ENCODE measurements around the gene TRIP4. TPM values are rescaled to one million over a fixed set of nuclear protein-coding genes. Genes with fewer than 3 reads are reported as not detected.
A peak's percentile ranks its signal among the peaks of the same experiment; 100 is the strongest.
"Not testable (repeated sequence)": the region's sequence is repeated elsewhere in the genome, so short reads cannot be mapped to it uniquely, and the experiment has no call there.

Gene TRIP4
- polyA plus RNA-seq, 1 donor from 2014 or later: 23.3 TPM

GRCh38 chr15:64474846-64475245 is 87.2 kb downstream of the TRIP4 start:
- Mint-ChIP-seq H3K9me3 (no peaks in the 10 kb centered on the region), H3K36me3 (peaks cover 7% of the 10 kb centered on the region), H3K27me3 (no peaks in the 10 kb centered on the region), H3K4me1 (peaks cover 11 to 18% (median 11%) of the 10 kb centered on the region in 3 donors), H3K27ac (no peak overlapping the region), H3K4me3 (no peak overlapping the region)

GRCh38 chr15:64476550-64476949 is 88.9 kb downstream of the TRIP4 start:
- H3K27ac Mint-ChIP-seq: peak overlapping the region in 1 of 3 donors; percentile 29
- peaks cover 17 to 21% (median 17%) of the 10 kb centered on the region in 3 donors for H3K4me1 Mint-ChIP-seq
- peak overlapping the region in 1 of 4 donors; percentile 4 for H3K4me3 Mint-ChIP-seq
- no peaks in the 10 kb centered on the region for H3K9me3 Mint-ChIP-seq
- peaks cover 9% of the 10 kb centered on the region for H3K36me3 Mint-ChIP-seq
- no peaks in the 10 kb centered on the region for H3K27me3 Mint-ChIP-seq

GRCh38 chr15:64478863-64479262 is 91.2 kb downstream of the TRIP4 start:
- Mint-ChIP-seq H3K4me3 (no peak overlapping the region), H3K9me3 (no peaks in the 10 kb centered on the region), H3K4me1 (peaks cover 18 to 21% (median 18%) of the 10 kb centered on the region in 3 donors), H3K36me3 (peaks cover 4% of the 10 kb centered on the region), H3K27ac (no peak overlapping the region), H3K27me3 (no peaks in the 10 kb centered on the region)

- peaks cover 6% of the 10 kb centered on the region for H3K36me3 Mint-ChIP-seq
- no peak overlapping the region for H3K4me3 Mint-ChIP-seq
- no peaks in the 10 kb centered on the region for H3K9me3 Mint-ChIP-seq
- H3K27ac Mint-ChIP-seq: peak overlapping the region in 1 of 3 donors; percentile 0
- H3K27me3 Mint-ChIP-seq: no peaks in the 10 kb centered on the region
- H3K4me1 Mint-ChIP-seq: peaks cover 16 to 18% (median 16%) of the 10 kb centered on the region in 3 donors
Measured at GRCh38 chr15:64480891-64481290, 93.3 kb downstream of the TRIP4 start.

GRCh38 chr15:64483749-64484148 is 96.1 kb downstream of the TRIP4 start:
- no peaks in the 10 kb centered on the region for H3K27me3 Mint-ChIP-seq
- peaks cover 9 to 11% (median 10%) of the 10 kb centered on the region in 3 donors for H3K4me1 Mint-ChIP-seq
- H3K27ac Mint-ChIP-seq: no peak overlapping the region
- no peaks in the 10 kb centered on the region for H3K9me3 Mint-ChIP-seq
- H3K4me3 Mint-ChIP-seq: no peak overlapping the region
- peaks cover 8% of the 10 kb centered on the region for H3K36me3 Mint-ChIP-seq

- Mint-ChIP-seq H3K36me3 (peaks cover 8% of the 10 kb centered on the region), H3K4me3 (no peak overlapping the region), H3K27ac (peak overlapping the region in 1 of 3 donors; percentile 61), H3K27me3 (no peaks in the 10 kb centered on the region), H3K9me3 (no peaks in the 10 kb centered on the region), H3K4me1 (peaks cover 3 to 8% (median 4%) of the 10 kb centered on the region in 3 donors)
Measured at GRCh38 chr15:64485796-64486195, 98.2 kb downstream of the TRIP4 start.

- Mint-ChIP-seq H3K4me1 (peaks cover 0 to 6% (median 0%) of the 10 kb centered on the region in 3 donors), H3K4me3 (no peak overlapping the region), H3K27ac (no peak overlapping the region), H3K36me3 (peaks cover 4% of the 10 kb centered on the region), H3K9me3 (no peaks in the 10 kb centered on the region), H3K27me3 (no peaks in the 10 kb centered on the region)
Measured at GRCh38 chr15:64490598-64491259, 103.1 kb downstream of the TRIP4 start.

GRCh38 chr15:64493641-64494040 is 106.0 kb downstream of the TRIP4 start:
- no peak overlapping the region for H3K4me3 Mint-ChIP-seq
- no peaks in the 10 kb centered on the region for H3K27me3 Mint-ChIP-seq
- peak overlapping the region in 1 of 3 donors; percentile 60 for H3K27ac Mint-ChIP-seq
- H3K36me3 Mint-ChIP-seq: peaks cover 3% of the 10 kb centered on the region
- H3K9me3 Mint-ChIP-seq: no peaks in the 10 kb centered on the region
- peaks cover 5 to 9% (median 6%) of the 10 kb centered on the region in 3 donors for H3K4me1 Mint-ChIP-seq

DNA sequence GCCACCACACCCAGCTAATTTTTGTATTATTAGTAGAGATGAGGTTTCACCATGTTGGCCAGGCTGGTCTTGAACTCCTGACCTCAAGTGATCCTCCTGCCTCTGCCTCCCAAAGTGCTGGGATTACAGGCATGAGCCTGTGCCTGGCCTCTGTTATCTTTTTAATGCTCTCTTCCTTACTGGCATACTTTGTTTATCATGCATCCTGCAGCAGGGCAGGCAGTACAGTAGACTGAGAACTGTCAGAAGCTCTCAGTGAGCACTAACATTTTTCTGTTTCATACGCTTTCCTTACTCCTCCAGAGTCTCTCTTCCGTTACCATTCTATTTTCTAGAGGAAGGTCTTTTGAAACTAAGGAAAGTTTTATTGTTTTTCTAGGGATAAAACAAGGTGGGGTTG is 108.3 kb downstream of the TRIP4 start:
- H3K27me3 Mint-ChIP-seq, H3K36me3 Mint-ChIP-seq, H3K9me3 Mint-ChIP-seq, H3K27ac Mint-ChIP-seq, H3K4me3 Mint-ChIP-seq: not testable (repeated sequence)
- peaks cover 5 to 17% (median 12%) of the 10 kb centered on the region in 3 donors for H3K4me1 Mint-ChIP-seq

DNA sequence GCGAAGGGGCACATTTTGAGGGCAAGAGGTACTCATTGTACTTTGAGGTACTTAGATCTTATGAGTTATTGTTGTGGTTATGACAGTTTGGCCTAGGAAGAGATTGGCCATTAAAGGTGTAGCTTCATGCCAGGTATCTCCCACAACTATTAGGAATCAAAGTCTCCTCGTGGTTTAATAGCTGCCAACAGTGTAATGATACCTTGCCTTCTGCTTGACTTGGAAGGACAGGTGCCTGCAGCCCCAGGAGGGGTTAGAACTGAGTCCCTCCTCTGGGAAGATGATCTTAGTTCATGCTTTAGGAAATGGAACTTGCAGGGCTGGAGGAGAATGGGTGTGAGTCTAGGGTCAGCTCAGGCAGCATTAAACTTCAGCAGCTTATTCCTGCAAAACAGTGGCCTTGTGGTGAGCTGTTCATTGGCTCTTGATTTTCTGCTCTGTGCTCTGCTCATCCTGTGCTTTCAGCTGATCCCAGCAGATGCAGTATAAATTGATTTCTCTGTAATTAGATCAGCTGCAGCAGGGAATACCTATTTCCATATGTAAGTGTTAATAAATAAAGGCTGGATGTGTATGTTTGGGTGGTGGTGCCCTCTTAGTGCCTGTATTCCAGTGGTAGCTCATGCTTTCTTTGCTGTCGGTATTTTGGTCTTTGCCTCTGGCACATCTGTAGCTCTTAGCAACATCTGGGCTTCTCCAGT is 113.2 kb downstream of the TRIP4 start:
- peaks cover 29 to 47% (median 35%) of the 10 kb centered on the region in 3 donors for H3K4me1 Mint-ChIP-seq
- H3K27ac Mint-ChIP-seq: no peak overlapping the region
- peaks cover 7% of the 10 kb centered on the region for H3K36me3 Mint-ChIP-seq

DNA sequence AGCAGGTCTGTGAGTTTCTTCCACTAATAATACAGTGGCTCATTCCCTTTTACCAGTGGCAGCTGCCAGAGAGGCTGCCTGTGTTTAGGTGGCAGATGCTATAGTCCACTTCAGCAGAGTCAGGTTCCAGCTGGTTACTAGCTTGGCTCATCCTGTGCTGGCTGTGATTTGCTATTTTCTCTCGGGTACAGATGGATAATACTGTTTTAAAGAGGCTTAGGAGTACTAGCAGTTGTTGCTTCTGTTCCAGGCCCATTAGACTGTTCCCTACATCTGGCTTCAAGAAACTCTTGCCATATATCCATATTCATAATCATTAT is 113.7 kb downstream of the TRIP4 start:
- peaks cover 27 to 43% (median 35%) of the 10 kb centered on the region in 3 donors for H3K4me1 Mint-ChIP-seq
- no peak overlapping the region for H3K4me3 Mint-ChIP-seq
- no peaks in the 10 kb centered on the region for H3K27me3 Mint-ChIP-seq
- no peak overlapping the region for H3K27ac Mint-ChIP-seq
- H3K9me3 Mint-ChIP-seq: no peaks in the 10 kb centered on the region
- peaks cover 7% of the 10 kb centered on the region for H3K36me3 Mint-ChIP-seq

More for the DNA sequence above, 113.2 kb downstream of the TRIP4 start:
- H3K27me3 Mint-ChIP-seq: no peaks in the 10 kb centered on the region
- no peaks in the 10 kb centered on the region for H3K9me3 Mint-ChIP-seq
- H3K4me3 Mint-ChIP-seq: no peak overlapping the region

DNA sequence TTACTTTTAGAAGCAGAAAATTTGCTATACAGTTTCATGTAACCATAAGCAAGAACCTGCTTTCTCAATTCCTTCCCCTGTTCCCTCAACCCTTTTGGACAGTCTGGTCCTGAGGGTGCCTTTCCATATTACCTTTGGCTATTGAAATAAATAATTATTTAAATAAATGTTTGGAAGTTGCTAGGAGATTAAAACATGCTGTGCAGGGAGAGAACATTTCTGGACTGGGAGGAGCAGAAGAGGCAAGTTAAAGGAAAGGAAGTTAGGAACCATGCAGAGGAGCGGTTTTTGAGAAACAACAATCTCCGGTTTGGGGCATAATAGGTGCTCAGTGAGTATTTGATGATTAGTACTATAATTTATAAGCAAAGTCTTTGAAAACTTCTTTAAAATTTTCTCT is 114.5 kb downstream of the TRIP4 start:
- Mint-ChIP-seq H3K4me1 (peaks cover 33 to 48% (median 38%) of the 10 kb centered on the region in 3 donors), H3K36me3 (peaks cover 7% of the 10 kb centered on the region), H3K9me3 (no peaks in the 10 kb centered on the region), H3K27me3 (no peaks in the 10 kb centered on the region), H3K27ac (peak overlapping the region in 1 of 3 donors; percentile 69), H3K4me3 (peak overlapping the region in 1 of 4 donors; percentile 43)

GRCh38 chr15:64502551-64502950 is 114.9 kb downstream of the TRIP4 start:
- no peaks in the 10 kb centered on the region for H3K27me3 Mint-ChIP-seq
- H3K9me3 Mint-ChIP-seq: no peaks in the 10 kb centered on the region
- H3K4me1 Mint-ChIP-seq: peaks cover 37 to 52% (median 40%) of the 10 kb centered on the region in 3 donors
- H3K27ac Mint-ChIP-seq: peak overlapping the region; percentile 30 to 69 (median 31)
- H3K4me3 Mint-ChIP-seq: peak overlapping the region in 1 of 4 donors; percentile 43
- H3K36me3 Mint-ChIP-seq: peaks cover 7% of the 10 kb centered on the region

DNA sequence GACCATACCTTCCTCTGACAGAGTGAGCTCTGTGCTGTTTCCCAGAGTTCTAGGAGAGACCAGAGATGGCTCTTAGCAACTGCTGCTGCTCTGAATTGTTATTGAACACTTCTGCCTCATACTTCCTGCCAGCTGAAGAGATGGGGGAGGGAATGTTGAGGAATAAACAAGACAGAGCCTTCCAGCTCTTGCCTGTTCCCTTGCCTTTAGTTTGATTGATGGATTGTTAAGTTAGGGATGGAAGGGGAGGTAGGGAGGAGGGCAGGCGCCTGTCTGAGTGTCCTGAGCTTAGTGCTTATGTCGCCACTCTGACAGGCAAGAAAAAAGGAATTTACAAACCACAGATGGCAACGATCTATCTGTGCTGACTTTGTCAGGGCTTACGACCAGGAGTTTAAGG is 115.6 kb downstream of the TRIP4 start:
- Mint-ChIP-seq H3K4me3 (peak overlapping the region in 3 of 4 donors; percentile 0 to 76 (median 75)), H3K4me1 (peaks cover 43 to 59% (median 46%) of the 10 kb centered on the region in 3 donors), H3K27me3 (no peaks in the 10 kb centered on the region), H3K36me3 (peaks cover 7% of the 10 kb centered on the region), H3K27ac (peak overlapping the region; percentile 30 to 86 (median 69)), H3K9me3 (no peaks in the 10 kb centered on the region)

DNA sequence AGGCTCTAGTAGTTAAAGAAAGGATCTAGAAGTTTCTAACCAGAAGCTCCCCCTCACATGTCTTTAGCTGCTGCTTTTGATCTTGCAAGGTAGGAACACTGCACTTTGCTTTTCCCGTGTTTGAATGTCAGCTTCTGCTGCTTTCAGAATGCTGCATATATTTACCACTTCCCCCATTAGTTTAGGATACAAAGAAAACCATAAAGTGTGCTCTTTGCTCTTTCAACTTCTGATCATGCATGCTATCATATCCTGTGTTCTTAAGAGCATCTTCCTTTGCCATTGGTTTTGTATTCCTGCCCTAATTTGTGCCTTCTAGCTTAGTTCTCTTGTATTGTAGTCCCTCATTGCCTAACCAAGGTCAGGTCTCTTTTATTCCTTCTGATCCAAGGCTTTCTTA is 116.0 kb downstream of the TRIP4 start:
- Mint-ChIP-seq H3K9me3 (no peaks in the 10 kb centered on the region), H3K36me3 (peaks cover 7% of the 10 kb centered on the region), H3K27me3 (no peaks in the 10 kb centered on the region), H3K4me1 (peaks cover 44 to 57% (median 47%) of the 10 kb centered on the region in 3 donors), H3K4me3 (peak overlapping the region in 2 of 4 donors; percentile 0 to 75), H3K27ac (peak overlapping the region; percentile 30 to 86 (median 69))
